Lower leg skin (tissue), 3 donors: ENCODE measurements around the gene DCUN1D5.

ENCODE experiments used
- POLR2A ChIP-seq, 2 donors: fragments of 450-650 bp; IDR thresholded peaks; one replicate each; pipeline ENCODE4 v1.6.1; 2016 to 2017; ENCODE audit warnings: antibody characterized with exemption in 2 of 2, mild to moderate bottlenecking in 1 of 2, moderate library complexity in 1 of 2
- TF ChIP-seq, protein P1 (sequence below), 3 donors: fragments of 450-650 bp; IDR thresholded peaks; one replicate each; pipeline ENCODE4 v1.5.1; 2016; ENCODE audit warnings: antibody characterized with exemption in 3 of 3, mild to moderate bottlenecking in 3 of 3, moderate library complexity in 2 of 3

DNA sequence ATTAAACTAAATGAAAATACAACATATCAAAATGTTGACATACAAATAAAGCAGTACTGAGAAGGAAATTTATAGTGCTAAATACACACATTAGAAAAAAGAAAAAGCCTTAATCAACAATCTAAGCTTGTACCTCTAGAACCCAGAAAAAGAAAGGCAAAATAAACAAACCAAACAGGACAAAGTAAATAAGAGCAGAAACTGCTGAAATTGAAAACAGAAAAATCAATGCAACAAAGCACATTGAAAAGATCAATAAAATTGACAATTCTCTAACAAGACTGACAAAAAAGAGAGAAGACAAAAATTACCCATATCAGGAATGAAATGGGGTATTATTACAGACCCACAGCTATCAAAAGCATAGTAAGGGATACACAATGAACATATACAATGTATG lies 21.0 kb downstream of the DCUN1D5 start:
- TF ChIP-seq, protein P1, sequence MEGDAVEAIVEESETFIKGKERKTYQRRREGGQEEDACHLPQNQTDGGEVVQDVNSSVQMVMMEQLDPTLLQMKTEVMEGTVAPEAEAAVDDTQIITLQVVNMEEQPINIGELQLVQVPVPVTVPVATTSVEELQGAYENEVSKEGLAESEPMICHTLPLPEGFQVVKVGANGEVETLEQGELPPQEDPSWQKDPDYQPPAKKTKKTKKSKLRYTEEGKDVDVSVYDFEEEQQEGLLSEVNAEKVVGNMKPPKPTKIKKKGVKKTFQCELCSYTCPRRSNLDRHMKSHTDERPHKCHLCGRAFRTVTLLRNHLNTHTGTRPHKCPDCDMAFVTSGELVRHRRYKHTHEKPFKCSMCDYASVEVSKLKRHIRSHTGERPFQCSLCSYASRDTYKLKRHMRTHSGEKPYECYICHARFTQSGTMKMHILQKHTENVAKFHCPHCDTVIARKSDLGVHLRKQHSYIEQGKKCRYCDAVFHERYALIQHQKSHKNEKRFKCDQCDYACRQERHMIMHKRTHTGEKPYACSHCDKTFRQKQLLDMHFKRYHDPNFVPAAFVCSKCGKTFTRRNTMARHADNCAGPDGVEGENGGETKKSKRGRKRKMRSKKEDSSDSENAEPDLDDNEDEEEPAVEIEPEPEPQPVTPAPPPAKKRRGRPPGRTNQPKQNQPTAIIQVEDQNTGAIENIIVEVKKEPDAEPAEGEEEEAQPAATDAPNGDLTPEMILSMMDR (IDR thresholded peaks at IDR 0.05), result no peak
- TF ChIP-seq POLR2A (IDR thresholded peaks at IDR 0.05), result no peak
